Measurements from ENCODE around the gene CISTR. TPM values are rescaled to one million over a fixed set of nuclear protein-coding genes. Genes with fewer than 3 reads are reported as not detected.
A peak's percentile ranks its signal among the peaks of the same experiment; 100 is the strongest.

CISTR gene
- polyA plus RNA-seq, 1 donor = not detected

GRCh38 chr12:53743266-53744129 lies 8.3 kb downstream of the CISTR start:
- DNase-seq (ENCODE audit: low read depth) = no peak

DNA sequence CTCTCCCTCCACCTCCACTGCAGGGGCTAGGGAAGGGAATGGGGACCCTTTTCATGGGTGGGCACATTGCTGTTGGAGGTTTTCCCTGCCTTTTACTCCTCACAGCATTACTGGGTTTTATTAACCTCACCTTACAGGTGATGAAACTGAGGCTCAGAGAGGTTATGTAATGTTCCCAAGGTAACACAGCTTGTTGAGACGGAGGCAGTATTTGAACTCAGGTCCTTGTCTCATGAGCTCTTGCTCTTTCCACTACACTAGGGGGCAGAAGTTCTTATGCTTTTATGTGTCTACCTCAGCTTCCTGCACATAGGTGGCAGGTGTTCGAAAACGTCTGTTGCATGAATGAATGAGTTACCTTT lies 11.7 kb downstream of the CISTR start:
- DNase-seq (ENCODE audit: low read depth) = no peak

DNA sequence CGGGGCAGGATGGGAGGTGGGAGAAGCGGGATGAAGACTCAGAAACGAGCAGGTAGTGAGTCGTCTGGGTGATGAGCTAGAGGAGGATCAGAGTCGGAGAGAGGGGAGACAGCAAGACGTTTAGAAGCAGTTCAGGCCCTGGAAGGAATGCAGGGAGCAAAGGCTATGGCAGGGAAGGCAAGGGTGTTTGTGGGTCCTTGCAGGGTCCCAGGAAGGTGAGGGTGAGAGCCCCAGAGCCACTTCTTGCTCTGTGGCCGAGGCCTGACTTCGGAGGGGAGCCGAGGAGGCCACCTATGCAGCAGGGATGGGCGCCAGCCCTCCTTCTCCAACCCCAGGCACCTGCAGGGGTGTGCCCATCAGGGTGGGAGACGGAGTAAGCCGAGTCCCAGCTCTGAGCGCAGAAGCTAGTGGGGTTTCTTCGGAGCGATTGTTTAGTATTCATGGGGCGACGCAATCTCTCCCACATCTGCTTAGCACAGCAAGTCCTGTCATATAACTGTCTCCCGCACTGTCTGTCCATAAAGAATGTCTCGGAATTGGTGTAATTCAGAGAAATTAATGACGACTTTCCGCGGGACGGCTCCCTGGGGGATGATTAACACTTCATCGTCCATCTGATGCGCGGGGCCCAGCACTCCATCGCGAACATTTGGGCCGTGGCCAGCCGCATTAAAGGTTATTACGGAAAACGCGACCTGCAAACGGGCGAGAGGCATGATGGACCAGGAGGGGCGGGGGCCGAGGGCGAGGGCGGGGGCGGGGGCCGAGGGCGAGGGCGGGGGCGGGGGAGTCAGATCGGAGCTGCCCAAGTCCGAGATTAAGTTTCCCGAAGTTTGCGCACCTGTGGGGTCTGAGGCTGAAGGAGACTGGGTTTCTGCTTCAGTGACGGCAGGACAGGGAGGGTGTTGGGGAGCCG lies 12.3 kb downstream of the CISTR start:
- DNase-seq (ENCODE audit: low read depth) = no peak

DNA sequence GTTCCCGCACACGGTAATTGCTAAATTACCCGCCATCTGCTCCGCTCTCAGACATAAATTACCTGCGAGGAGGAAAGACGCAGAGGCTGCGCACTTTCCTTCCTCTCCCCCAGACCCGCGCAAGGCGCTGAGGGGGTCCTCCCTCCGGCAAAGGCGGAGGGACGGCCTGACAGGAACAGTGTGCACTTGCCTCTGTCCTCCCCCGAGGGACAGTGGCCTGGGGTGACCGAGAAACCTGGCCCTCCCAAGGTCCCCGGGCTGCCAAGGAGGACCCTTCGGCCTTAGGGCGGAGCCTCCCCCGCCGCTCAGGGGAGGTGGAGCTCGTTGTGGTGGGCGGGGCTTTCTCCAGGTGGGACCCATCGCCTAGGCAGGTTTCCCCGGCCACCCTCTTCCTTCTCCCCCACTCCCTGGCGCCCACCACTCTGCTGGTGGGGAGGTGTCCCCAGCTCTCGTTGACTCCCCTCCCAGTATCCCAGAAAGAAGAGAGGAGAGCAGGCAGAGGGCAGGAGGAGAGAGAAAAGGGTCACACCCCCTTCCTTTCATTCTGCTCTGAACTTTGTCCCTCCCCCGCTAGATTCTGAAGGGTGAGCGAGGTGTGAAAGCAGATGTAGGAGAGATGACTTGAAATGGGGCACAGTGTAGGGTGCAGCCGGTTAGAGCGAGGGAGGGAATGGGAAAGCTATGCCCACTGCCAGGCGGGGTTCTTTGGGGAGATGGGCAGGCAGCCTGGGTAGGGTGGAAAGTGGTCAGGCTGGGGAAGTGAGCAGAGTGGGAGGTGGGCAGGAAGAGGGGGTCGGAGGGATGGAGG lies 13.2 kb downstream of the CISTR start:
- DNase-seq (ENCODE audit: low read depth) = no peak

DNA sequence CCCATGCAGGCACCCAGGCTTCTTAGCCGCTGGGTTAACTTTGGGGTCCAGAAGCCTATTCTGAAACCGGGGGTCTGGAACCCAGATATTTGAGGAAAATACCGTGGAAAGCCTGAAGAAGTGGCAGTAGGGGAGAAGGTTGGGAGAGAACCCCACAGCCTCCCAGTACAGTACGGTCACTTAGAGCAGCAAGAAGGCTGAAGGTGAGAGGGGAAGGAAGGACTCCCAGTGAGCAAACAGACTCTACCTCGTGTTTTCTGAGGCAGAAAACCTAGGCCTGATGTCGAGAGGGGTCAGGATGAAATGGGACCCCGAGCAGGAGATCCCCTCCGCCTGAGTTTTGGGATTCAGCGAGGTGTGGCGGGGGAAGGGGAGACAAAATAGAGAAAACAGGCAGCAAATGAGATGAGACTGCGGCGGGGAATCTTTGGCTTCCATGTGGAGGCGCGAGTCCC lies 13.8 kb downstream of the CISTR start:
- no peak for DNase-seq (ENCODE audit: low read depth)

GRCh38 chr12:53737093-53737808 lies 14.5 kb downstream of the CISTR start:
- no peak for DNase-seq (ENCODE audit: low read depth)

DNA sequence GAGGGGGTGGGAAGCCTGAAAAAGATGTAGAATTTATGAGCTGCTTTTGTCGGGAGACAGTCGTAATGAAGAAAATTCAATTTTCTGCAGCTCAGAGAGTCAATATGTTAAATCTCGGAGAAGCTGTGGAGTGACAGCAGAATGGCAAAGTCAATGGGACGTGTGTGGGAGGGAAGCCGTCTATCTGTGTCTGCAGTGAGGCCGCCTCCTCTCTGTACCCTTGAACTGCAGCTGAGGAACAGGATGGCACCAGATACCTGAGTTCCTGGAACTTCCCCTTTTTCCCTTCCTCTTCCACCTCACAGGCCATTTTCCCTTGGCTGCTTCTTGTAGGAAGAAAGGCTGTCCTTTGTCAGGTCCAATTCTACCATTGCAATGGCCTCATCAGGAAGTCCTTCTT lies 15.2 kb downstream of the CISTR start:
- no peak for DNase-seq (ENCODE audit: low read depth)

GRCh38 chr12:53735556-53735955 lies 16.2 kb downstream of the CISTR start:
- no peak for DNase-seq (ENCODE audit: low read depth)

GRCh38 chr12:53734425-53734824 lies 17.4 kb downstream of the CISTR start:
- DNase-seq (ENCODE audit: low read depth) = no peak

GRCh38 chr12:53733807-53734200 lies 18.0 kb downstream of the CISTR start:
- DNase-seq (ENCODE audit: low read depth) = no peak

DNA sequence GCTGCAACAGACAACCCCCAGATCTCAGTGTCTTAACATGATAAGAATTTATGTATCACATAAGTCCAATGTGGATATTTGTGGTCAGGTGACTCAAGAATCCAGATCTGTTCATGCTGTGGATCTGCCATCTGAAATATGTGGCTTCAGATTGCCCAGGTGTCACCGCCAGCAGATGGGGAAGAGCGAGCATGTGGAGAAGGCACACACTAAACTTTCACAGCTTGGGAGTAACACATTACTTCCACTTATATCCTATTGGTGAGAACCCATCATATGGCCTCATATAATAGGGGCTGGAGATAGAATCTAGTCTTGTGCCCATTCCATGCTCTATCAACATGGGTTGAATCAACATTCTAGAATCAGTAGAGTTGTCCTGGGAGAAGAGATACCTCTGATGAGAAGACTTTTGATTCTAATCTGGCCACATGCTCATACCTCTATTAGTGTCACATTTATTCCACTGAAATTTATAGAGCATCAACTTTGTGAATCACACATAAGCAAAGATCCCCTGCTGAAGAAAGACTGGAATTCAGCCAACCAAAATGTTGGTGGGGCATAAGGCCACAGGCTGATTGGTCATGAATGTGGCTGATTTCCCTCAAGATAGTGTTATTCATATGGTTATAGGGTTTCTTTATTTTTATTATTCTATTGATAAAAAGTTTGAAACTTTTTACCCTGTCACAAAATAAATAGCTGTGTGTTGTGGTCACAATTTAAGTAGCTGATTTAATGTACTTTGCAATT lies 18.6 kb downstream of the CISTR start:
- DNase-seq (ENCODE audit: low read depth) = no peak

GRCh38 chr12:53729644-53730043 lies 22.1 kb downstream of the CISTR start:
- DNase-seq (ENCODE audit: low read depth) = no peak

- no peak for DNase-seq (ENCODE audit: low read depth)
Measured at GRCh38 chr12:53728206-53728605, 23.6 kb downstream of the CISTR start.

GRCh38 chr12:53727310-53728041 lies 24.3 kb downstream of the CISTR start, which contains the start of gene CALCOCO1:
CALCOCO1 (minus strand) TSS chr12:53727452; CDS start chr12:53725242, 2,210 bp downstream.
- DNase-seq (ENCODE audit: low read depth) = peak; percentile 96

GRCh38 chr12:53726946-53727309 lies 24.9 kb downstream of the CISTR start:
- no peak for DNase-seq (ENCODE audit: low read depth)

- DNase-seq (ENCODE audit: low read depth) = no peak
Measured at GRCh38 chr12:53726341-53726740, 25.4 kb downstream of the CISTR start.

DNA sequence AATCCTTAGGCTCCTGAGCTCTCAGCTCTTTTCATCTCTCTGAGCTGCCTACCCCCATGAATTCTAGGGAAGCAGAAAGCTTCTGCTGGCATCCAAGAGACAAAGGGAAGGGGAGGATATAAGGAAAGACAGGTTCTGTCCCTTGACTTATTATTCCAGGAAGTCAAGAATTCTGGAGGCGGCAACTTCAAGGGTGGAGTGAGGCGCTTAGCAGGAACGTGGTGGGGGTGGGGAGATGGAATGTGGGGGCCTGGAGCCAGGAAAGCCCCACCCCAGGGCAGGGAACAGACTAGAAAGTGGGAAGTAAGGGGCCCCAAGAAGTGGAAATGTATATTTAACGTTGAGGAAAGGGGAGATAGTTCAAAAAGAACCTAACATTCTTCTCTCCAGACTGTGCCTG lies 26.0 kb downstream of the CISTR start:
- DNase-seq (ENCODE audit: low read depth) = no peak

- DNase-seq (ENCODE audit: low read depth) = no peak
Measured at GRCh38 chr12:53722450-53723041, 29.2 kb downstream of the CISTR start.

DNA sequence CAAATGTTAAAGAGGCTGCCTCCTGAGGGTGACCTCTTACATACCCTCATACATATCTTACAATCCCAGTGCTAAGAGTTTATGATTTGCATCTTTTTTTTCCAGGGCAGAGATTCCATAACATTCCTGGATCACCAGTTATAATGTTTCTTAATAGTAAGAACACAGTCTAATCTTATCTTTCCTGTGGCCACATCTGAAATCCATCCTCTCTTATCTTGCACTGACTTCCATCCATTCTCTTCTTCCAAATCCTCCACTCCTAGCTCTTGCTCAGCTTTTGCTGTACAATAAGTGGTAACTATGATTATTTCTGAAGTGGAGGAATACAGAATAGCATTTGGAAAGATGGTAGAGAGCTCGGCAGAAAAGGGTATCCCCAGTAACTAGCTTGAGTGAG lies 30.8 kb downstream of the CISTR start:
- no peak for DNase-seq (ENCODE audit: low read depth)

All from forelimb muscle (tissue), 1 donor.